SW480 (cell line): Measurements from ENCODE around the gene NIPBL.
A peak's percentile ranks its signal among the peaks of the same experiment; 100 is the strongest.
"Not testable (repeated sequence)": the region's sequence is repeated elsewhere in the genome, so short reads cannot be mapped to it uniquely, and the experiment has no call there.

Experiments
- DNase-seq: peaks from one replicate; pipeline ENCODE4 v3.0.0-alpha.2; 2016; ENCODE audit warnings: low spot score

The NIPBL gene

GRCh38 chr5:36949593-36949992 lies 73.0 kb downstream of the NIPBL start:
- DNase-seq, result no peak

DNA sequence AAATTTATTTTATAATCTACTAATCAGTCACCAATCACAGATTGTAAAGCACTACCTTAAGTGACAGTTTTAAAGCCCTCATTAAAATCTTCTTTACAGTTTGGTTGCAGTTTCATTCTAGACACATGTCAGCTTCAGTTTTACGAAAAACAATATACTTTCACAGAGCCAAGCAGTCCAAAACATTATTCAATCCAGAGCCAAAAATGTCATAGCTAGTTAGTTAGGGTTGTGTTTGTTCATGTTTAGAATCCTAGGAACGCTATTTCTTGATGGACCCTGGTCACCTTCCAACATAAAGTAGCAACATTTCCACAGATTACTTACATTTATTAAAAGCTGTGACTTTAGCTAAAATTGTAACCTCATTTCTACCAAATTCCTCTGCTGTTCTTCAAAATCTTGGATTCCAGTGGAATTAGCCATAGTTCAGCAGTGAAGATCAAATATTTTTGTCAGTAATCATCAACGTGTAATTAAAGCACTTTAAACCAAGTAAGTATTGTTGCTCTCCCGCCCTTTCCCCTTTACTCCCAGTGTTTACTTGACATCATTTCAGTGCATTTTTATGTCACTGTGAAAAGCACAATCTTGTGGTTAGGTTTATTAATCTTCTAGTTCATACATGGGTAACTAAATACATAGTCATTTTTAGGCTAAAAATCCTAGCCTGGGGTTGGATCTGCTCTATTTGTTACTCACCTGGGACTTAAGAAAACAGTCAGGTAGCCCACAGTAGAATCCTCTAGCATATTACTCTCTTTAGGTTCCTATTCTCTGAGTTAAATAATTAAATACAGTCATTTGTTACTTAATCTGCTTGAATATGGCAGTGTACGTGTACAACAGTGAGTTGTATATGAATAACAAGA lies 74.3 kb downstream of the NIPBL start:
- no peak for DNase-seq

DNA sequence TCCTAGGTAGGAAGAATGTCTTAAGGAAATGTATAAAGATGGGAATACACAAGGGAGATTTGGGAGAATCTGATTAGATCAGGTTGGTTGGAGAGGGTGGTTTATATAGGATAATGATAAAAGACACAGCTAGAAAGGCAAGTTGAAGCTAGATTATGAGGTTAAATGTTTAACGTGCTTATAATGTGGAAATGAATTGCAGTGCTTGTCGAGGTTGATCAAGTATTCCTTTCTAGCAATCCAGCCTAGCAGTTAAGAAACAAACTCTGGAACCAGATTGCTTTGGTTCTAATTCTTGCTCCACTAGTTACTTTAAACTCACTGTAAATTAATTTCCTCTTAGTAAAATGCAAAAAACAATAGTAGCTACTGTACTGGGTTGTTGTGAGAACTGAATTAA lies 76.5 kb downstream of the NIPBL start:
- no peak for DNase-seq

DNA sequence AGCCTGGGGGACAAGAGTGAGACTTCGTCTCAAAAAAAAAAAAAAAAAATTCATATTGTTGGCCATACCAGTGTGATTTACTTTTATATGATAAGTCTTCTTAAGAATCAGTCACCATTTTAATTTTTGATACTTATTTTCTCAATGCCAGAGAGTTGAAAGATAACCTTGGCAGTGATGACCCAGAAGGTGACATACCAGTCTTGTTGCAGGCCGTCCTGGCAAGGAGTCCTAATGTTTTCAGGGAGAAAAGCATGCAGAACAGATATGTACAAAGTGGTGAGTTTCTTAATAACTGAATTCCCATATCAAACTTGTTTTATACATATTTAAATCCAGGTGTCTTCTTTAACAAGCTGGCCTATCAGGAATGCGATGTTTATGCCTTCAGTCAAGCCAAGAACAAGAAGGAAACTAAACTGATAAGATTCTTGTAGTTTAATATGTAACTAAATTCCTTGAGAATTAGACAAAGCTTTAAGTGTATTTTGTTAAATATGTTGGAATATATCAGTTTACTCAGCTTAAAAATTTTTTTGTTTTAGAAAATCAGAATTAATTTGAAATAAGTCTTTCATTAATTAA lies 81.5 kb downstream of the NIPBL start:
- no peak for DNase-seq

DNA sequence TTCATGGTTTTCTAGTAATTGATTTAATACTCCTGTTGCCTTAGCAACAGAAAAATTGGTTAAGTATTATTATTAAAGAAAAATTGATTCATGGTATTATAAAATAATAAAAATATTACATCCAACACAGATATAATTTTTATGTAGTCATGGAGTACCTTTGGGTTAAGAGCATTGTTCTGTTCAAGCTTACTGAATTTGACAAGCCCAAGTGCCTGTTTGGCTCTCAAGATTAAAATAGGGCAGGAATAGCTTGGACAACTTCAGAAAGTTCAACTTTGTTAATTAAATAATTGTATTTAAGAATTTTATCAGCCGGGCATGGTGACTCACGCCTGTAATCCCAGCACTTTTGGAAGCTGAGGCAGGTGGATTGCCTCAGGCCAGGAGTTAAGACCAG lies 82.0 kb downstream of the NIPBL start:
- no peak for DNase-seq

DNA sequence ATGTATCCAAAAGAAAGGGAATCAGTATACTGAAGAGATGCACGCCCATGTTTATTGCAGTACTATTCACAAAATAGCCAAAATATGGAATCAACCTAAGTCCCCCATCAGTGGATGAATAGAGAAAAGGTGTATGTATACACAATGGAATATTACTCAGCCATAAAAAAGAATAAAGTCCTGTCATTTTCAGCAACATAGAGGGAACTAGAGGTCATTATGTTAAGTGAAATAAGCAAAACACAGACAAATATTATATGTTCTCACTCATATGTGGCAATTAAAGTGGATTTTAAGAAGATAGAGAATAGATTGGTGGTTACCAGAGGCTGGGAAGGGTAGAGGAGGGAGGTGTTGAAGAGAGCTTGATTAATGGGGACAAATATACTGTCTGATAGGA lies 88.6 kb downstream of the NIPBL start:
- no peak for DNase-seq

DNA sequence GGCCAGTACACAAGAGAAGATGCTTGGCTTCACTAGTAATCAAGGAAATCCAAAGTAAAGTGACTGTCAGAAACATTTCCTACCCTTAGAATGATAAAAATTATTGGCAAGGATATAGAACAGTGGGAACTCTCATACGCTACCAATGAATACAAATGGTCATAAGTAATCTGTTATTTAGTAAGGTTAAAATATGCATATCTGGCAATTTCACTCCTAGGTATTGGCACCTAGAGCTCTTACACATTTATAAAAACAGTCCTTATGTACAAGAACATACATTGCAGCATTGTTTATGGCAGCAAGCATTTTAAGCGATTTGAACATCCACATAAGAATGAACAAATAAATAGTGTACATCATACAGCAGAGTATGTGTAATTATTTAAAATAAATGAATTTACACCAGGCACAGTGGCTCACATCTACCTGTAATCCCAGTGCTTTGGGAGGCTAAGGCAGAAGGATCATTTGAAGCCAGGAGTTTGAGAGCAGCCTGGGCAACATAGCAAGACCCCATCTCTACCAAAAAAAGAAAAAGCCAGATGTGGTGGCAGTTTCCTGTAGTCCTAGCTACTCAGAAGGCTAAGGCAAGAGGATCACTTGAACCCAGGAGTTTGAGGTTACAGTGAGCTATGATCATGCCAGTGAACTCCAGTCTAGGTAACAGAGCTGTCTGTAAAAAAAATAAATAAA lies 93.3 kb downstream of the NIPBL start:
- no peak for DNase-seq

- no peak for DNase-seq
Measured at GRCh38 chr5:36978196-36978595, 101.6 kb downstream of the NIPBL start.

DNA sequence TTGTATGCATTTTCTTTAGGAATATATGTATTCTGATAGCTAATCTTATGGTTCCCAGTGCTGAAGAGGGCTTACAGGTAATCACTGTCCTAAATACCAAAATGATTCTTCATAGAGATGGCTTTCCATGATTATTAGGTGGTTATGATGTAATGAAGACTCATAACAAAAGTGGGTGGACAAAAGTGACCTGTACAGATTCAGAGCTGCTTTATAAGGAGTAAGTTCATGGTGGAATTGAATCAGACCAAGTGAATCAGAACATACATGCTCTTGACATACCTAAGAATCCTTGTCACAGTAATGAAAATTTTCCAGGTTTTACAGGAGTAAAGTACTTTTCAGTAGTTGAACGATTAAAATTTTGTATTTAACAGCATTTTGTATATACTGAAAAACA lies 105.6 kb downstream of the NIPBL start:
- no peak for DNase-seq

GRCh38 chr5:36985387-36985786 lies 108.8 kb downstream of the NIPBL start:
- DNase-seq, result no peak

DNA sequence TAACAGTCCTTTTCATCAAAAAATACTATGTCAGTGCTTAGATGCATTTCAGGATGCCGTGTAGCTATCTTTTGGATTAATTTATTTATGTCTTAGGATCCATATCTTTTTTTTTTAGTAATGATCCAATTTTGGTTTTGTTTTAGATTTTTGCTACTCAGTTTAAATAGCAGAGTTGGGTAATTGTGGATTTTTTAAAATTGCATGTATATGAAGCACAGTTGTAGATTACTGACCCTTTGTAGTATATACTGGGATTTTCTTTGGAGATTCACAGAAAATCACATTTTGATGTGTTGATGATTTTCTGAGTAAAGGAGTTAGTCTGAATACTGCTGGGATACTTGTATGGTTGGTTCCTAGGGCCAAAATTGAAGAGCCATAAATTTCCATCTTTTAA lies 111.8 kb downstream of the NIPBL start:
- DNase-seq, result no peak

GRCh38 chr5:36998578-36998977 lies 122.0 kb downstream of the NIPBL start:
- no peak for DNase-seq

DNA sequence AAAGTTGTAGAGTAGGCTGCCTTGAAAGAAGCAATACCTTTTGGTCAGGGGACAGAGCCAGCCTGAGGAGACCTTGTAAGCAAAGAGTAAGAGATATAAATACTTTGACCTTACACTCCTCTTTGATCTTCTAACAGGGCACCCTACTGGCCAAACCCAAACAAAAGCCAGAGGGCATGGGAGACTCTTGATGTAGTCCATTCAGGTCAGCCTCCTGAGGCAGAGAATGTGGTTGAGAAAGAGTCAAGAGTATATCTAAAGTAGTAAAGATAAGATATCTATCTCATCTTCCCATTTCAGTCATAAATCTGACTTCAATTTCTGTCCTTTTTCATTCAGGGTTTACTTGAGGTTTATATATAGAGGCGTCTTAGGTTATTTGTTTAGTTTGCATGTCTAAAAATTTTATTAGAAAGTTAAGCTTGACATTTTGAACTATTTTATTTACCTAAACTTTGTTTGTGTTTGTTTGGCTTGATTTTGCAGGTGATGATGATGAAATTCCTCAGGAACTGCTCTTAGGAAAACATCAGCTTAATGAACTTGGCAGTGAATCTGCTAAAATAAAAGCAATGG lies 125.7 kb downstream of the NIPBL start:
- peak; percentile 2 for DNase-seq

- no peak for DNase-seq
Measured at GRCh38 chr5:37005252-37005651, 128.7 kb downstream of the NIPBL start.

- peak; percentile 36 for DNase-seq
Measured at GRCh38 chr5:37005946-37006540, 129.5 kb downstream of the NIPBL start.

DNA sequence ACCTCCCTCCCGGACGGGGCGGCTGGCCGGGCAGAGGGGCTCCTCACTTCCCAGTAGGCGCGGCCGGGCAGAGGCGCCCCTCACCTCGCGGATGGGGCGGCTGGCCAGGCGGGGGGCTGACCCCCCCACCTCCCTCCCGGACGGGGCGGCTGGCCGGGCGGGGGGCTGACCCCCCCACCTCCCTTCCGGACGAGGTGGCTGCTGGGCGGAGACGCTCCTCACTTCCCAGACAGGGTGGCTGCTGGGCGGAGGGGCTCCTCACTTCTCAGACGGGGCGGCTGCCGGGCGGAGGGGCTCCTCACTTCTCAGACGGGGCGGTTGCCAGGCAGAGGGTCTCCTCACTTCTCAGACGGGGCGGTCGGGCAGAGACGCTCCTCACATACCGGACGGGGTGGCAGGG lies 136.6 kb downstream of the NIPBL start:
- DNase-seq, result not testable (repeated sequence)

GRCh38 chr5:37014321-37014720 lies 137.8 kb downstream of the NIPBL start:
- no peak for DNase-seq

DNA sequence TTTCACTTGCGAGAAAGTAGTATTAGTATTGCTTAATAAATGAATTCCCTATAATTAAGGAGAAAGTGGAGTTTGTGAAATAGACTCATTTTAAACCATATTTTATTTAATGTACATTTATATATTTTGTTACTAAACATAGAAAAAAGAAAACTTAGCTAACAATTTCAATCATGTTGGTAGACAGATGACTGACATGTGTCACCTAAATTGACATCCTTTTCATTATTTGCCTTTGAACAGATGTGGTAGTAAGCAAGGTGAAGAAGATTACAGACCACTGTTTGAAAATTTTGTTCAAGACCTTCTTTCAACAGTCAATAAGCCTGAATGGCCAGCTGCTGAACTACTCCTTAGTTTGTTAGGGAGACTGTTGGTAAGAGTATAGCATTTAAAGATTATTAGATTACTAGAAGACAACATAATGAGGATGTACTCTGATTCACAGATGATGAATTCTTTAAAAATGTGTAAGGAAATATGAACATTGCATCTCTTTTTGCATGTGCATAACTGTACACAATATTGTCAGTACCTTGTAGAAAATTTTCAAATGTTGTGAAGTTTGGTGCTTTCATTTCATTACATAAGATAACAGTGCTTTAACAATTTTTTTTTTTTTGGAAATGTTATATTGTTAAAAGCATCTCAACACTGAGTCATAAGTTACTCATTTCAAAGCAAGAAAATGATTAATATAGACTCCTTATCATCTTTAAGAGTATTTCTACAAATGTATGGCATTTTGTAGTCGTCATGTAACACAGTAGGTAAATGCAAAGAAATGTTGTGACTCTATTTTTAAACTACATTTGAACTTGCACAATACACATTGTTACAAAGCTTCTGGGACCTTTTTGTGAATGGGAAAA lies 139.5 kb downstream of the NIPBL start:
- no peak for DNase-seq

DNA sequence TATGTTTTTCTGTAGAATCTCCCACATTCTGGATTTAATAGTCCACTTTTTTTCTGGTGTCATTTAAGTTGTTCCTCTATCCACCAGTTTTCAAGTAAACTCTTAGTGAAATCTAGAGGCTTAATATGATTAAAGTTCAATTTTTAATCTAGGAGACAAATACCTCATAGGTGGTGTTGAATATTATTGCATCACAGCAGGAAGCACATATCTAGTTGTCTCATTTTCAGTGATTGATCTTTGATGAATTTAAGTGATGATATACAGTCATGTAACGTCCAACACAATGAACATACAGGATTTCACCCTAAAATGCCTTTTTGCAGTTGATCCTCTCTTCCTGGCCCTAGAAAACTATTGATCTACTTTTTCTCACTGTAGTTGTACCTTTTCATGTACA lies 152.3 kb downstream of the NIPBL start:
- DNase-seq, result no peak

DNA sequence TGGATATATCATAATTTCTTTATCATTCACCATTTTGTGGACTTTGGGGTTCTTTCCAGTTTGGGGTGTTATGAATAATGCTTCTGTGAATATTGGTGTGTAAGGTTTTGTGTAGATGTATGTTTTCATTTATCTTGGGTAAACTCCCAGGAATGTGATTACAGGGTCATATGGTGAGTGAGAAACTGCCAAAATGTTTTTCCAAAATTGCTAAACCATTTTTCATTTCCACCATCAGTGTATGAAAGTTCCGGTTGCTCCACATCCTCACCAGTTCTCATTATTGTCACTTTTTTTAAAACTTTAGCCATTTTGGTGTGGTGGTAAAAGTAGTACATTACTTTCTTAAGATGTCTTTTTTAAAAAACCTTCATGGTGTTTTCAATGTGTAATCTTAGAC lies 152.9 kb downstream of the NIPBL start:
- no peak for DNase-seq

- DNase-seq, result no peak
Measured at GRCh38 chr5:37034955-37035354, 158.4 kb downstream of the NIPBL start.
